22Rv1 (cell line): ENCODE measurements around the gene PAPLN.

ENCODE experiments used
- H3K27ac ChIP-seq: fragments of 450-650 bp; 2 replicates; pipeline ENCODE4 v1.5.1; 2017
- ZFX ChIP-seq: fragments of 450-650 bp; IDR thresholded peaks from 2 replicates; pipeline ENCODE4 v1.6.1; 2017; ENCODE audit warnings: antibody characterized with exemption, borderline replicate concordance
- TF ChIP-seq, protein P1 (sequence below): fragments of 450-650 bp; IDR thresholded peaks from 2 replicates; pipeline ENCODE4 v1.5.1; 2017; ENCODE audit warnings: mild to moderate bottlenecking

PAPLN gene

DNA sequence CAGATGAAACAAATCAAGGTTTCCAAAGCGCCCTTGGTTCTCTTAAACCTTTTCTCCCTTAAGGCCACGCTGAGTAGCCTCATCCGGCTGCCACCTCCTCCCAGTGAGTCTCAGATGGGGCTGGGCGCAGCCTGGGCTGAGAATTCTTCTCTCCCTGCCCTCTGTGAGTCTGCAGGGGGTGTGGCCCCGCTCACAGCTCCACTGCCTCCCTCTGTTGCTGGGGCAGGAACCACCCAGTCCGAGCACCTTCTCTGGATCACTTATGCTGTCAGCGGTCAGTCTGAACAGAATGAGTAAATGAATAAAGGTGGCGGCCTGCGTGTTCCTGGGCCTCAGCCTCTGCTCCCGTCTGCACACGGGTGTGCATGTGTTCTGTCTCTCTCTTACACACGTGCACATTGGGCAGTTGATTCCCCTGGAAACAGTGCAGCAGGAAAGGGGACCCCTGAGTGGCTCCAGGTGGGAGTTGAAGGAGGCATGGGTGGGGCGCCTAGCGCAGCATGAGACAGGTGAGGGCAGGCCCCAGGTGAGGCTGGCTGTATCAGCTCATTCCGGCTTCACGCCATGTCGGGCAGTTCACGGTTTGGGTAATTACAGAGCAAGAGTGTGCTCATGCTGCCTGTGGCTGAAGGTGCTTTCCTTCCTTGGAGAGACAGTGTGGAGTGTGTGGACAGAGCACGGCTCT is 4.3 kb downstream of the PAPLN start:
- no peak overlapping the region for H3K27ac ChIP-seq
- TF ChIP-seq, protein P1, sequence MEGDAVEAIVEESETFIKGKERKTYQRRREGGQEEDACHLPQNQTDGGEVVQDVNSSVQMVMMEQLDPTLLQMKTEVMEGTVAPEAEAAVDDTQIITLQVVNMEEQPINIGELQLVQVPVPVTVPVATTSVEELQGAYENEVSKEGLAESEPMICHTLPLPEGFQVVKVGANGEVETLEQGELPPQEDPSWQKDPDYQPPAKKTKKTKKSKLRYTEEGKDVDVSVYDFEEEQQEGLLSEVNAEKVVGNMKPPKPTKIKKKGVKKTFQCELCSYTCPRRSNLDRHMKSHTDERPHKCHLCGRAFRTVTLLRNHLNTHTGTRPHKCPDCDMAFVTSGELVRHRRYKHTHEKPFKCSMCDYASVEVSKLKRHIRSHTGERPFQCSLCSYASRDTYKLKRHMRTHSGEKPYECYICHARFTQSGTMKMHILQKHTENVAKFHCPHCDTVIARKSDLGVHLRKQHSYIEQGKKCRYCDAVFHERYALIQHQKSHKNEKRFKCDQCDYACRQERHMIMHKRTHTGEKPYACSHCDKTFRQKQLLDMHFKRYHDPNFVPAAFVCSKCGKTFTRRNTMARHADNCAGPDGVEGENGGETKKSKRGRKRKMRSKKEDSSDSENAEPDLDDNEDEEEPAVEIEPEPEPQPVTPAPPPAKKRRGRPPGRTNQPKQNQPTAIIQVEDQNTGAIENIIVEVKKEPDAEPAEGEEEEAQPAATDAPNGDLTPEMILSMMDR, result no peak
- TF ChIP-seq ZFX, result no peak

DNA sequence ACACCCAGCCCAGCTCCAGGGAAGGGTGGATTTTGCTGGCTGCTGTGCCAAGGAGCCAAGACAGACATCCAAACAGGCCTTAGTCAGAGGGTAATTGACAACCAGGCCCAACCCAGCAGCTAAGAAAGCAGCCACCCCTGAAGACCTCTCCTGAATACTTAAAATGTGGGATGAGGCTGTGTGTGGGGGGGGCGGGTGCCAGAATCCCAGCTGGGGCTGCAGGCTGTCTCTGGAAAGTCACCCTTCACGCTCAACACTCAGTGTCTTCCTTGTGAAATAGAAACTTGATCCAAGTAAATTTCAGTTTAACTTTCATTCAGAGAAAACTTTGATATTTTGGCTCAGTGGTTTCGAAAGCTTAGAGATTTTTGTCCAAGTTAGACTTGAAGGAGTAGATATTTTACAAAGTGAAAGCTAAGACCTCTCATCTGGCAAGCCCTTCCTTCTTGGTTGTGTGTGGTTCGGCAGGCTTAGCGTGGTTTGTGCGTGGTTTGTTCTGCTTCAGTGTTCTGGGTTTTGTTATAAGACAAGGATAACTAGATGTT is 5.1 kb downstream of the PAPLN start:
- H3K27ac ChIP-seq, result no peak overlapping the region
- TF ChIP-seq ZFX, result no peak
- TF ChIP-seq, protein P1, result no peak

DNA sequence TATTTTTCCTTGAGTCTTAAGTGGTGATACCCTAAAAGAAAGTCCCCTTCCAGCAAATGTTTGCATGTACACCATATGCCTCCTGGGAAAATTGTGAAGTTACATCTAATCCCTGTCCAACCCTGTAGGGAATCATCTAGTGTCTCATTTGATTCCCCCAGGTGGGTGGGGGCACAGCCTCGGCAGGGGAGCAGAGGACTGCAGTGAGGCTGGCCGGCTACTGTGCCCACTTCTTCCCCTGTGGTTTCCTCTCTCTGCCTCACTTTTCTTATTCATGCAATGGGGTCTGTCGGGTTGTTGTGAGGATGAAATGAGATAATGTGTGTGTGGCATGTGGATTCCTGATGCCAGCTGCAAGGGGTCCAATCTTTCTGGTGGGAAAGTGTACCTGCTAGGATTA is 6.0 kb downstream of the PAPLN start:
- H3K27ac ChIP-seq, result no peak overlapping the region
- TF ChIP-seq, protein P1, result no peak
- no peak for TF ChIP-seq ZFX

DNA sequence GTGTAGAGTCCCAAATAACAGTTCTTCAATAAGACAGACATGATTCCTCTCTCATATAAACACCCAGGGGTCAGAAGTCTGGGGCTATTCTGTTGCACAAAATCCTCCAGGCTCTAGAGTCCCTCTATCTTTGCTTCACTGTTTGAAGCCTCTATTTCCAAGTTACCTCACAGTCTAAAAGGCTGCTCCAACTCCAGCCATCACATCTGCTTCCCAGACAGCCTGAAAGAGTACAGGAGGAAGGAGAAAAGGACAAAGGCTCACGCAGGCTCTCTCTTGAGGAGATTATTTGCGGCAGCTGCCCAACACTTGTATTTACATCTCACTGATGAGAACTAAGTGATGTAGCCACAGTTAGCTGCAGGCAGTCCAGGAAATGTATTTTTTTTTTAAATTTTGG is 6.4 kb downstream of the PAPLN start:
- TF ChIP-seq, protein P1, result no peak
- no peak for TF ChIP-seq ZFX
- H3K27ac ChIP-seq, result no peak overlapping the region

DNA sequence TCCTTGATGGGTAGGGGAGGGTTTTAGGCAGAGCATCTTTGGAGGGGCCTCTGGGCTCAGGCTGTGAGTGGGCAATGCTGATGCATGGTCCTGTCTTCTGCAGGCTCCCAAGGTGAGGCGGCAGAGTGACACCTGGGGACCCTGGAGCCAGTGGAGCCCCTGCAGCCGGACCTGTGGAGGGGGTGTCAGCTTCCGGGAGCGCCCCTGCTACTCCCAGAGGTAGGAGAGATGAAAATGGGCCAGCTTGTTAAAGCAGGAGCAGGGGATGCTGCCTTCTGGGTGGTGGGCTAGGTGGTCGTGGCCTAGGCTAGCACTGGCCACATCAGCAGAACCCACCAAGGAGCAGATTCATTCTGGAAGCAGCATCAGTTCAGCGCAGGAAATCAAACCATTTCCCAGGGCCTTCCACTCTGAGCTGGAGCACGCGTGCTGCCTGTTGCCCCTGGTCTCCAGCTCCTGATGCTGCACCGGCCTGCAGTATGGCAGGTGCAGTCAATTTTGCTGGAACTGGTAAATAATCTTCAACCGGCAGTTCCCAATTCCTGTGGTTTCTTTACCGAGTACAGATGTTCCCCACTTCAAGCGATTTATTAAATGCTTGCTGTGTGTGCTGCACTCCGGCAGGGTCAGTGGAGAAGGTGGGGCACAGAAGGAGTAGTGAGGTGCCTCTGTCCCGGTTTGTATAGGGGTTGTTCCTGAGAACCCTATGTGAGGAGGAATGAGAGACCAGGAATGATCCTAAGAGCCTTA is 7.4 kb downstream of the PAPLN start:
- no peak for TF ChIP-seq ZFX
- TF ChIP-seq, protein P1, result no peak
- H3K27ac ChIP-seq, result no peak overlapping the region

DNA sequence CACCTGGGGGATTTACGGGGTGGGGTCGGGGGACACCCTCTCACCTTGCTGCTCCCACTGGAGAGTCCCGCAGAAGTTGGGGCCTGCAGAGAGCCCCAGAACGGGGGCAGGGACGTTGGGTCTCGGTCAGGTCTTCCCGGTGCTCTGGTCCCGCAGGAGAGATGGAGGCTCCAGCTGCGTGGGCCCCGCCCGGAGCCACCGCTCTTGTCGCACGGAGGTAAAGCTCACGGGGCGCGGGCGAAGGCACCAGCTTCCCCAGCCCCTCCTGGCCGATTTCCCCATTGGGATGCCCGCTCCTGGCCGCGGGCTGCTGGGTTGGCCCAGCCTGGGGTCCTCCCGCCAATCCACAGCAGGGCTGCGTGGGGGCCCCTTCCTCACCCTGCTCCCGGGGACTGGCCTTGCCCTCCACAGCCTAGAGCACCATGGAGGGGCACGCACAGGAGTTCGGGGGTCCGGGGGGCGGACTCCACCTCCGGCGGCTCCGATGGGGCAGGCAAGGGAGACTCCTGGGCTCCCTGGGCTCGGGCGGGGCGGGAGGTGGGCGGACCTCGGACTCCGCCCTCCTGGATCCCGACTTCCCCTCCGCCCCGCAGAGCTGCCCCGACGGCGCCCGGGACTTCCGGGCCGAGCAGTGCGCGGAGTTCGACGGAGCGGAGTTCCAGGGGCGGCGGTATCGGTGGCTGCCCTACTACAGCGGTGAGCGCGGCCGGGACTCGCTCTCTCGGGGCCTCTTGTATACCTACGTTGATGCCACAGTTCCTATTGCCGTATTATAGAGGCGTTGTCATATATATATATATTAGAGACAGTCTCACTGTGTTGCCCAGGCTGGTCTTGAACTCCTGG is 8.4 kb downstream of the PAPLN start:
- TF ChIP-seq, protein P1, result no peak
- TF ChIP-seq ZFX, result no peak
- no peak overlapping the region for H3K27ac ChIP-seq
